HAP-1 (cell line): ENCODE data around the gene RPP14.

ENCODE experiments used
- DNase-seq, 2 experiments: peaks; one replicate each; pipeline ENCODE4 v3.0.0-alpha.2; 2016 to 2020; ENCODE audit warnings: low spot score in 2 of 2
- H3K27me3 ChIP-seq: fragments of 250-450 bp; sonication (Bioruptor Pico); 2 replicates; pipeline ENCODE4 v1.5.1; 2020; ENCODE audit warnings: low read depth, mild to moderate bottlenecking, moderate library complexity
- H3K36me3 ChIP-seq: fragments of 250-450 bp; sonication (Bioruptor Pico); replicated peaks from 2 replicates; pipeline ENCODE4 v1.5.1; 2020; ENCODE audit warnings: mild to moderate bottlenecking
- H3K4me1 ChIP-seq: fragments of 250-450 bp; sonication (Bioruptor Pico); 2 replicates; pipeline ENCODE4 v1.5.1; 2020; ENCODE audit warnings: mild to moderate bottlenecking
- H3K4me3 ChIP-seq: fragments of 250-450 bp; sonication (Bioruptor Pico); 2 replicates; pipeline ENCODE4 v1.5.1; 2020; ENCODE audit warnings: mild to moderate bottlenecking, moderate library complexity
- H3K9me3 ChIP-seq: fragments of 250-450 bp; sonication (Bioruptor Pico); 2 replicates; pipeline ENCODE4 v1.5.1; 2020; ENCODE audit warnings: mild to moderate bottlenecking, moderate library complexity
- in situ Hi-C: fragments of 300-500 bp; cut with MboI; formaldehyde crosslinking; loops from 3 replicates; pipeline ENCODE4 v1.14.3; 2020; ENCODE audit warnings: low sequenced_read_pairs, inconsistent platforms, mixed read lengths

Gene RPP14

GRCh38 chr3:58361866-58362265, 55.8 kb downstream of the RPP14 start:
- DNase-seq, result no peak
- Histone ChIP-seq H3K36me3 (no peaks in the 10 kb centered on the region), H3K4me1 (peaks cover 3% of the 10 kb centered on the region), H3K27me3 (no peaks in the 10 kb centered on the region), H3K4me3 (no peak overlapping the region), H3K9me3 (no peaks in the 10 kb centered on the region)
- in situ Hi-C loops, result no loop called here

GRCh38 chr3:58366699-58367098, 60.7 kb downstream of the RPP14 start:
- no peak for DNase-seq
- no peaks in the 10 kb centered on the region for H3K9me3 ChIP-seq
- in situ Hi-C loops, result no loop called here

GRCh38 chr3:58369038-58369437, 63.0 kb downstream of the RPP14 start:
- no peaks in the 10 kb centered on the region for H3K36me3 ChIP-seq
- no peaks in the 10 kb centered on the region for H3K9me3 ChIP-seq
- DNase-seq, result no peak
- in situ Hi-C loops, result no loop called here
- peaks cover 15% of the 10 kb centered on the region for H3K4me1 ChIP-seq
- H3K27me3 ChIP-seq, result no peaks in the 10 kb centered on the region
- no peak overlapping the region for H3K4me3 ChIP-seq

More at GRCh38 chr3:58366699-58367098, 60.7 kb downstream of the RPP14 start:
- Histone ChIP-seq H3K4me3 (no peak overlapping the region), H3K27me3 (no peaks in the 10 kb centered on the region), H3K36me3 (no peaks in the 10 kb centered on the region), H3K4me1 (peaks cover 12% of the 10 kb centered on the region)
